Measurements from ENCODE around the gene HOXA4.

Gene HOXA4

GRCh38 chr7:27106901-27107240, 23.7 kb downstream of the HOXA4 start:
- no peaks in the 10 kb centered on the region for H3K79me2 ChIP-seq (ENCODE audit: low read length)

DNA sequence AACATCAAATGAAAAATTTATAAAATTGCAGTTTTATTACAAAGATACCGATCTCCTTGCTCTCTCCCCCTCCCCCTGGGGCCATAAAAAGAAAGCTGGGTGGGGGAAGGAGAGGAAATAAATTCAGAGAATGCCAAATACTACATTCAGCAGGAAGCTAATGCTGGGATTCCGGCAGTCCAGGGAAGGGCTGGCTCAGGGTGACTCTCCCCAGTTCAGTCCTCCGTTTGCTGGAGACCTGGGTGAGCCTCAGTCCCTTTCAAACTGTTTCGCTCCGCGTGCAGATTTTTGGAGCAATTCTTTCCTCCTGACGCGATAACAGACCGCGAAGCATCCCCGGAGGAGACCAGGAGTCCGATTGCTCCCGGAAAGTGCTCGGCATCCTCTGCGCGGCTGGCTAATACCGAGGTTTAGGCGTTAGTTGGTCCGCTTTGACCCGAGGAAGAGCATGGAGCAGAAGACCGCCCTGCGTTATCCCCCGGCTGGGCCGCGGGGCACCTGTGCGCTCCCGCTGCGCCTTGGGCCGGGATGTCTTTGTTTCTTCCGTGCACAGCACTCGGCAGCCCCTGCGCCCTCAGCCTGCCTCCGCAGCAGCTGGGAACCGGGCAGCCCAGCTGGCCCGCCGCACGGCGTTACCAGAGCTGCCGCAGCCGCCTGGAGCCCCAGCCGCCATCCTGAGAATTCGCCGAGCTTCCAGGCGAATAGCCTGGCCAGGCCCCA, 24.2 kb downstream of the HOXA4 start:
- H4K20me1 ChIP-seq (ENCODE audit: insufficient read depth, low read length) = no peaks in the 10 kb centered on the region
- H2AFZ ChIP-seq (ENCODE audit: low read length) = no peak overlapping the region
- TF ChIP-seq EZH2 (optimal IDR thresholded peaks at IDR 0.05; ENCODE audit: low read depth, low read length) (no peak), EZH2phosphoT487 (IDR thresholded peaks at IDR 0.05; ENCODE audit: low read length) (no peak)
- TF ChIP-seq, protein P1, sequence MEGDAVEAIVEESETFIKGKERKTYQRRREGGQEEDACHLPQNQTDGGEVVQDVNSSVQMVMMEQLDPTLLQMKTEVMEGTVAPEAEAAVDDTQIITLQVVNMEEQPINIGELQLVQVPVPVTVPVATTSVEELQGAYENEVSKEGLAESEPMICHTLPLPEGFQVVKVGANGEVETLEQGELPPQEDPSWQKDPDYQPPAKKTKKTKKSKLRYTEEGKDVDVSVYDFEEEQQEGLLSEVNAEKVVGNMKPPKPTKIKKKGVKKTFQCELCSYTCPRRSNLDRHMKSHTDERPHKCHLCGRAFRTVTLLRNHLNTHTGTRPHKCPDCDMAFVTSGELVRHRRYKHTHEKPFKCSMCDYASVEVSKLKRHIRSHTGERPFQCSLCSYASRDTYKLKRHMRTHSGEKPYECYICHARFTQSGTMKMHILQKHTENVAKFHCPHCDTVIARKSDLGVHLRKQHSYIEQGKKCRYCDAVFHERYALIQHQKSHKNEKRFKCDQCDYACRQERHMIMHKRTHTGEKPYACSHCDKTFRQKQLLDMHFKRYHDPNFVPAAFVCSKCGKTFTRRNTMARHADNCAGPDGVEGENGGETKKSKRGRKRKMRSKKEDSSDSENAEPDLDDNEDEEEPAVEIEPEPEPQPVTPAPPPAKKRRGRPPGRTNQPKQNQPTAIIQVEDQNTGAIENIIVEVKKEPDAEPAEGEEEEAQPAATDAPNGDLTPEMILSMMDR (IDR thresholded peaks at IDR 0.05; ENCODE audit: low read length) = no peak
- H3F3A ChIP-seq (ENCODE audit: insufficient read depth, low read length) = no peaks in the 10 kb centered on the region
- no peaks in the 10 kb centered on the region for H3K9me3 ChIP-seq (replicated peaks; ENCODE audit: insufficient read depth, low read length)
- no peak overlapping the region for H3K9ac ChIP-seq (ENCODE audit: low read length)
- no peaks in the 10 kb centered on the region for H3K9me2 ChIP-seq (replicated peaks; ENCODE audit: insufficient read depth, low read length)
- H3K4me2 ChIP-seq (ENCODE audit: low read depth, low read length) = no peak overlapping the region
- H3K27me3 ChIP-seq (replicated peaks; ENCODE audit: insufficient read depth, low read length) = peaks cover 44% of the 10 kb centered on the region
- H3K36me3 ChIP-seq (replicated peaks; ENCODE audit: insufficient read depth, low read length) = no peaks in the 10 kb centered on the region
- H3K79me2 ChIP-seq (ENCODE audit: low read length) = no peaks in the 10 kb centered on the region
- no peaks in the 10 kb centered on the region for H3K4me1 ChIP-seq (ENCODE audit: low read length)
- DNase-seq = no peak
- H3K4me3 ChIP-seq (ENCODE audit: low read length) = no peak overlapping the region
- H3K27ac ChIP-seq (ENCODE audit: low read length) = no peak overlapping the region

More at GRCh38 chr7:27106901-27107240, 23.7 kb downstream of the HOXA4 start:
- no peak for DNase-seq
- no peaks in the 10 kb centered on the region for H4K20me1 ChIP-seq (ENCODE audit: insufficient read depth, low read length)
- H3K4me1 ChIP-seq (ENCODE audit: low read length) = no peaks in the 10 kb centered on the region
- no peaks in the 10 kb centered on the region for H3K9me2 ChIP-seq (replicated peaks; ENCODE audit: insufficient read depth, low read length)
- no peaks in the 10 kb centered on the region for H3F3A ChIP-seq (ENCODE audit: insufficient read depth, low read length)
- H3K4me2 ChIP-seq (ENCODE audit: low read depth, low read length) = no peak overlapping the region
- TF ChIP-seq, protein P1 (IDR thresholded peaks at IDR 0.05; ENCODE audit: low read length) = no peak
- no peak for TF ChIP-seq EZH2phosphoT487 (IDR thresholded peaks at IDR 0.05; ENCODE audit: low read length)
- TF ChIP-seq EZH2 (optimal IDR thresholded peaks at IDR 0.05; ENCODE audit: low read depth, low read length) = no peak
- H3K36me3 ChIP-seq (replicated peaks; ENCODE audit: insufficient read depth, low read length) = no peaks in the 10 kb centered on the region
- no peaks in the 10 kb centered on the region for H3K9me3 ChIP-seq (replicated peaks; ENCODE audit: insufficient read depth, low read length)
- no peak overlapping the region for H2AFZ ChIP-seq (ENCODE audit: low read length)
- peaks cover 48% of the 10 kb centered on the region for H3K27me3 ChIP-seq (replicated peaks; ENCODE audit: insufficient read depth, low read length)
- H3K27ac ChIP-seq (ENCODE audit: low read length) = no peak overlapping the region
- no peak overlapping the region for H3K4me3 ChIP-seq (ENCODE audit: low read length)
- no peak overlapping the region for H3K9ac ChIP-seq (ENCODE audit: low read length)

DNA sequence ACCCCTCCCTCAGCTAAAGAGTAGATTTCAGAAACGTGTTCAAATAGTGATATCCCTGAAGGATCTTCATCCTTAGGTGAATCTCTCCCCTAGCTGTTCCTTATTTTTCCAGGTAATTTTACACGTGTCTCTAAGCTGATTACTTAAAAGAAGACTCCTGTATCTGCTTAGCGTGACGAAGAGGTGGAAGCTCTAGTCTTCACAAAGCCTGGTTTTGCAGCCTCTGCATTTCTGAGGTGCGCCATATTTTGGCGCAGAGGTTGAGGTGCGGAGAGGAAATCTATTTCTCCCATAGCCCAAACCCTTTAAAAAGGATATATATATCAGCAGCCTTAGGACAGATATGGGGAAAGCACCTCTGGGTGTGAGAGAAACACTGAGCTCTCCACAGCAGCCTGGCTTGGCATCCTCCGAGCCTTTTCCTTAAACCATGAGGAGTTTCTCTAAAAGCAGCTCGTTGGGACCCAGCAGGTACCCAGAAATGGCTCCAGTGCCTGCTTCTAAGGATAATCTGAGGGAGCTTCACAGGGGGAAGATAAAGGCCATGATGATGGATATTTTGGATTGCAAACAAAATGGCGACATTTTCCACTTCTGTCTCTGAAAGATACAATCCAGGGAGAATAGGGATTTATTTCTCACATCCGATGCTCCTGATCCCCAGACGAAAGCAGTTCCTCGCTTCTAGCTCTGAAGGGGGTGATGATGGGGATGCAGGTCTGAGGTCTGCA, 25.1 kb downstream of the HOXA4 start:
- H3K79me2 ChIP-seq (ENCODE audit: low read length) = no peaks in the 10 kb centered on the region
- H3K9me3 ChIP-seq (replicated peaks; ENCODE audit: insufficient read depth, low read length) = no peaks in the 10 kb centered on the region
- no peak overlapping the region for H3K4me2 ChIP-seq (ENCODE audit: low read depth, low read length)
- peaks cover 44% of the 10 kb centered on the region for H3K27me3 ChIP-seq (replicated peaks; ENCODE audit: insufficient read depth, low read length)
- DNase-seq = no peak
- TF ChIP-seq EZH2phosphoT487 (IDR thresholded peaks at IDR 0.05; ENCODE audit: low read length) = no peak
- TF ChIP-seq, protein P1 (IDR thresholded peaks at IDR 0.05; ENCODE audit: low read length) = no peak
- no peak for TF ChIP-seq EZH2 (optimal IDR thresholded peaks at IDR 0.05; ENCODE audit: low read depth, low read length)
- H3K9me2 ChIP-seq (replicated peaks; ENCODE audit: insufficient read depth, low read length) = no peaks in the 10 kb centered on the region
- no peaks in the 10 kb centered on the region for H3F3A ChIP-seq (ENCODE audit: insufficient read depth, low read length)
- H3K4me3 ChIP-seq (ENCODE audit: low read length) = no peak overlapping the region
- H3K9ac ChIP-seq (ENCODE audit: low read length) = no peak overlapping the region
- no peaks in the 10 kb centered on the region for H4K20me1 ChIP-seq (ENCODE audit: insufficient read depth, low read length)
- no peaks in the 10 kb centered on the region for H3K36me3 ChIP-seq (replicated peaks; ENCODE audit: insufficient read depth, low read length)
- H3K27ac ChIP-seq (ENCODE audit: low read length) = no peak overlapping the region
- no peak overlapping the region for H2AFZ ChIP-seq (ENCODE audit: low read length)
- H3K4me1 ChIP-seq (ENCODE audit: low read length) = no peaks in the 10 kb centered on the region
